HG03571 (cell line): Measurements from ENCODE around the gene TAF1C.
A peak's percentile ranks its signal among the peaks of the same experiment; 100 is the strongest.

Experiments
- ATAC-seq: cut with Tn5 transposase; IDR thresholded peaks from one replicate; pipeline ENCODE4 v1.9.1; 2021; ENCODE audit not compliant: unreplicated experiment

Gene TAF1C

DNA sequence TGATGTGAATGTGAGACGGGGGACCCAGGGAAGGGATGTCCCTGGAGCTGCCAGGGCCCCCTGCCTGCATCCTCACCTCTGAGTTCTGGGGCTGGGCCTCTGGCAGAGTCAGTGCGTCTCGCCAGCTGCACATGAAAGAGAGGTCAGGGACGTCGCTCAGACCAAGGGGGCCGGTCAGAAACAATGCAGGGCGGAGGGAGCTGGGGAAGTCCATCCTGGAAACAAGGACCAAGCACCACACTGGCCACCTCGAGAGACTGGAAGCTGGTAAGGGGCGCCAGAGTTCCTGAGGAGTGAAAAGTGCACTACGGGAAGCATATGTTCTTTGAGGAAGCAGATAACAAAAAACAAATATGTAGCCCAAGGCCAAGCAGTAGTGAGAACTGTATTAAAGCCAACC, 2.1 kb downstream of the TAF1C start:
- ATAC-seq = no peak

DNA sequence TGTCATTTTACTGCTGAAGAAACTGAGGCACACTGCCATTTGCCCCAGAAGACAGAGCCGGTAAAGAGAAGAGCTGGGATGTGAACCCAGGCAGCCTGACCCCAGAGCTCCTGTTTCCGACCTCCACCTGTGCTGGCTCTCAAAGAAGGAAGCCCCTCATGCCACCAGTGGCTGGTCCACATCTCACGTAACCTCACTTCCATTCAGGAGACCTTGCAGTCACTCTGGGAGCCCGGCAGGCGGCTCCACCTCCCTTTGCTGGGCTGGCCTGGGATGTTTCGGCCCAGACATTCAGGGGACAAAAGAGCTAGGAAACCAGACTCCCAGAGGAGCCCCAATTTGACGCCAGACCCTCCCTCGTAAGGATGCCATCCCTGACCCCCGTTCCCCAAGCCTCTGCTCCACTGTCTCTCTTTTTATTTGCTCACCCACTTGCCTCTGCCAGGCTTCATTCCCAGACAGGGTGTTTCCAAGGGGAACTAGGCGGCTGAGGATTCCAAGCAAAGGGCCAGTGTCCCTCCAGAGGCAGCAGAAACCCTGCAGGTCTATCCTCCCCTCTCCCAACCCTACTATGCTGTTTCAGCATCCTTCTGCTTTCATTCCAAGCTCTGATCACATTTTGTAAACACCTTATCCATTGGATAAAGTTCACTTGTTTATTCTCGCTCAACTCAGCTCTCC, 2.8 kb downstream of the TAF1C start:
- ATAC-seq = no peak

DNA sequence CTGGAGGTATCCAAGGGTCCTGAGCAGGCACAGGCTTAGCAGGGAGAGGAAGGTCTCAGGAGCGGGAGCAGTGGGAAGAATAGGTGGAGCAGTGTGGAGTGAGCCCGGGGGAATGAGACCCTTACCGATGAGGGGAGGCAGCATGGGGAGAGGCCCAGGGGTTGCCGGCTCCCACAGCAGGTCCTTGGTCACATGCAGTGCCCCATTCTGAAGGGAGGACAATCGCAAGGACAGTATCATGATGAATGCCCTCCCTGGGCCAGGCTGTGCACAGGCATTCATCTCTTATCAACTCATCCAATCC, 3.3 kb downstream of the TAF1C start:
- ATAC-seq = no peak

DNA sequence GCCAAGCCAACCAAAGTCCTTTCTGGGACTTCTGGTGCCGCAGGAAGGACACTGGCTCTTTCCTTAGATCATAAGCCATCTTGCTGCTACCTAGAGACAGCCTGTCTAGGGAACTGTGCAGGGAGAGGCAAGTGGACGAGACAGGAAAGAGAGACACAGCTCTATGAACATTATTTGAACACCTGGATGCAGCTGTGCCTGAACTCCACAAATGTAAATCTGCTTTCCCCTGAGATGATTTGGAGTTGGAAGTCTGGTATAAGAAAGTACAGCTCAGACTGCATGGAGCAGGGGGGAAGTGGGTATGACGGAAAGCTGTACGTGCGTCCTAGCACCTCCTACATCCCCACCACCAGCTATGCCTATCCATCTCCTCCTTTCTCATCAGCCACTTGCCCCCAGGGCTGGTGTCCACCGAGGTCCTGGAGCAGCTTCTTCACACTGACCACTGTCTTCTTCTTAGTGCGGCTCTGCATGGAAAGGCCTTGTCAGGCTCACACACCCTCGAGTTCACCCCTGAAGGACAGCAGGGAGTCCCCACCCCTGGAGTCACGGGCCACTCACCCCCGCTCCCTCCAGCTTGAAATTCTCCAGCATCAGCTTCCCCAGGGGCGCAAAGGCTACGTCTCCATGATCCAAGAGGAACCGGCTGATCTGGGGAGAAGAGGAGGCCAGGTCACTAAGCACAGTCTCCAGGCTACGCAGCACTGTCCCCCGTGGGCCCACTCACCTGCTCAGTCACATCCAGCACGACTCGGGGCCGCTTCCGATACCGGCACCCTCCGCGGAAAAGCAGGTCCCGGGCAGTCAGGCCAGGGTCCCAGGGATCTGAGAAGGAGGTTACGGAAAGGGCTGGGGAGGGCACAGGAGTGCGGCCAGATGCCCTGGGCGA, 3.9 kb downstream of the TAF1C start:
- no peak for ATAC-seq

DNA sequence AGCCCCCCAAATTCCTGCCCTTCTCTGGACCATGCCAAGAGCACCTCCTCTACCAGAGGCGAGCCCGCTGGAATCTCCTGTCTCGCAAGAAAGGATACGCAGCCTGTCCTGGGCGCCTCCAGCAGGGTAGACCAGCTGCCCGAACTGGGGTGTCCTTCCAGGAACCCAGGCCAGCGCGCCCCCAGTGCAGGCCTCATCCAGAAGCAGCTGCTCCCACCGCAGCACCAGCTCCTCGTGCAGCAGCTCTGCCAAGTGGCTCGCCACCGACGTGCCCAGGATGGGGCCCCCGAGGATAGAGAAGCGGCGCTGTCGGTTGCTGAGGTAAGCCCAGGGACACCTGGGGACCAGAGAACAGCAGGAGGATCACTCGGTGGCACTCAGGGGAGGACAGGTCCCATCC, 4.8 kb downstream of the TAF1C start:
- ATAC-seq = no peak

DNA sequence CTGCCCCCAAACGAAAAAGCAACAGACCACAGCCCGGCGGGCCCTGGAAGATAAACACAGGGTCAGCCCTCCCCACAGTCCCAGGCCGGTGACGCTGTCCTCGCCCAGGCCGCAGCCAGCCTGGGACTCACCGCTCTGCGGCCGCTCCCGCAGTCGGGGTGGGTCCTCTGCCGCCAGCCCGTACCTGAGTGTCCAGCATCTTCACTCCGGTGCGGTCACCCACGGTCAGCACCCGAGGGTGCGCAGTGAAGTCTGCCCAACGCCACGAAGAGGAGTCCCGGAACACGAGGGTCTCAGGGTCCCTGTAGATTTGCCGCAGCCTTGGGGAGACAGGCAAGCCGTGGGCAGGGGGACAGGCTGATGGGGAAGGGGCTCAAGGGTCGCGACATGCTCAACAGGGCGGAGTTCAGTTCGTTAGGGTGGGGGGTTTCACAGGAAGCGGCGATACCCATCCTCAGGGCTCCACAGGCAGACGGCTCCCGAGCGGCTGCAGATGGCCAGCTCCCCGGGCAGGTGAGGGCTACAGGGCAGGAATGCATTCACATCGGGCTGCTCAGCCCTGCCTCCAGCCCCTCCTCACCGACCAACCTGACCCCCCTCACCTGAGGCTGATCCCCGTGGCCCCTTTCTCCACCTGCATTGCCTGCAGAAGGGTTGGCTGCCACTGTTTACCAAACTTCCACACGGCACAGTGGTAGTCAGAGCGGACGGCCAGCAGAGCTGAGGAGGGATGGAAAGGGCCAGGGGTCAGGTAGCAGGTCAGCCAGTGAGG, 5.5 kb downstream of the TAF1C start:
- ATAC-seq = no peak

DNA sequence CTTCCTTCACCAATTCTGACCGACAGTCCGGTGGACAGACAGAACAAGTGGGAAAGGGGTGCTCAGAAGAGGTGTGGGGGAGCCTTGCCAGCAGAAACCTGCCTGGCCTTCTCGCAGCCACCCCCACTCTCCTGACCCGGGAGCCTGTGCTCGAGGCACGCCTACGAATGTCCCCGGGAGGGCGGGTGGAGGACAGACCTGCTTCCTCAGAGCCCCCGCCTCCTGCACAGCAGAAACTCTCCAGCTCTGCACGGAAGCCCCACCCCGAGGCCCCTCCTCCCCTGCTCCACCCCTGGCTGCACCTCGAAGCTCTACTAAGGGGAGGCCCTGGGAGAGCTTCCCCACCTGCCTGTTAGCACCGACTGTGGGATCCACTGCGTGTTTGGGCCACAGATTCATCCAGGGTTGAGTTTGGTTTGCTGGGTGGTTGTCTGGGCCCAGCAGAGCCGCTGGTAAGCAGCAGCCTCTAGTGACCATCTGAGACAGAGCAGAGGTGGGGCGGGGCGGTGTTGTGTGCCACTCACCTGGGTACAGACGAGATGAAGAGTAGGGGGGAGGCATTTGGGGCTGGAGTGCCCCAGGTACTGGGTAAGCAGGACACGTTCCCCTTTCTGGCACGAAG, 6.2 kb downstream of the TAF1C start:
- ATAC-seq = no peak

DNA sequence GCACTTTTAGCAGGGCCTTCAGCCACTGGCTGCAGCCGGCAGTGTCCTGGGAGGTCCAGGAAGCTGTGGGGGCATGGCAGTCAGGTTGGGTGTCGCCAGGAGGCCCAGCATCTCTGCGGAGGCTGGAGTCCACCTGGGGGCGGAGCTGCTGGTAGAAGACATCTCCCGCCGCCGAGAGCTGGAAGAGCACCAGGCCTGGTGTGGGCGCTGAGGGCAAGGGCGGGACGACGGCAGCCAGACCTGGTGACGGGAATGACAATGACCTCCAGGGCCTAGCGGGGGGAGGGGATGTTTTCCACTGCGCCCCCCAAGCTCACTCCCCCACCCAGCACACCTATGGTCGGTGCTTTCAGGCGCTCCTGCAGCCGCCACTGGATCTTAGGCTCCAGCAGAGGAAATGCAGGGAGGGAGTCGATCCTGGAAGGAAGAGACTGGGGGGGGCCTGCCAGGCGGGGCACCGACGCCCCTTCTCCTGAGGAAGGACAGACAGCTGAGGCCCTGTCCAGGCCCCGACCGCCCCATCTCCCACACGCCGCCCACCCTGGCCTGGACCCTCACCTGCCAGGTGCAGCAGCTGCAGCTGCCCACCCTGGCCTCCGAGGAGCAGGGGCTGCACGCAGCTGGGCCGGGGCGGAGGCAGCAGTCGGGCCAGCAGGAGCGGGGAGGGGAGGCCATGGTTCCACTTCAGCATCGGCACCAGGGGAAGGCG, 7.1 kb downstream of the TAF1C start:
- ATAC-seq = no peak

DNA sequence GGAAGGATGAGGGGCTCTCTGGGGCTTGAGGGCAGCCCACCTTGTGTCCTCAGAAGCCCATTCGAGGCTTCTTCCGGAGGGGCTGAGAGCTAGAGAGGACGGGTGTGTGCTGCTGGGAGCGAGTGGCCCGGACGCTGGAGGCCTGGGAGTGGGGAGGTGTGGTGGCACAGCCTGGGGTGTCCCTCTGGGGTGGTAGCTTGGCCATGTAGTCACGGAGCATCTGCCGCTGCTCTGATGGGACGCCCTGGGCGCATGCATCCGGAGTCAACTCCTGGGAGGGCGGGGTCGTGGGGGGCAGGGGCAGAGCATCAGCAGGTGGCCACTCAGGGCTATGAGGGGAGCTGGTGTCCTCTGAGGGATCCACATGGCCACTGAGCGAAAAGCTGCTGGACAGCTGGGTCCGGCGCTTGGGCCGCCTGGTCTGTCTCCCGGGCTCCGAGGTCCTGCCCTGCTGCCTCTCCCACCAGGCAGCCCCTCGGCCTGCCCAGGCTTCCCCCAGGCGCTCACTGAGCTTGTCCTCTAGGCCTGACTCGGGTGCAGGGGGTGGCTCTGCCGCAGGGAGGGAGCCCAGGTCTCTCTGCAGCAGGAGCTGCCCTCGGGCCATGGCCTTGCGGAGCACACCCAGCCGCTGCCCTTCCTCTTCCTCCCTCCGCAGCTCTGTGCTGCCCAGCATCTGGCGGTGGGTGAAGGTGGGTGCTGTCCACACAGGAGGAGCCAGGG, 7.8 kb downstream of the TAF1C start:
- ATAC-seq = no peak

DNA sequence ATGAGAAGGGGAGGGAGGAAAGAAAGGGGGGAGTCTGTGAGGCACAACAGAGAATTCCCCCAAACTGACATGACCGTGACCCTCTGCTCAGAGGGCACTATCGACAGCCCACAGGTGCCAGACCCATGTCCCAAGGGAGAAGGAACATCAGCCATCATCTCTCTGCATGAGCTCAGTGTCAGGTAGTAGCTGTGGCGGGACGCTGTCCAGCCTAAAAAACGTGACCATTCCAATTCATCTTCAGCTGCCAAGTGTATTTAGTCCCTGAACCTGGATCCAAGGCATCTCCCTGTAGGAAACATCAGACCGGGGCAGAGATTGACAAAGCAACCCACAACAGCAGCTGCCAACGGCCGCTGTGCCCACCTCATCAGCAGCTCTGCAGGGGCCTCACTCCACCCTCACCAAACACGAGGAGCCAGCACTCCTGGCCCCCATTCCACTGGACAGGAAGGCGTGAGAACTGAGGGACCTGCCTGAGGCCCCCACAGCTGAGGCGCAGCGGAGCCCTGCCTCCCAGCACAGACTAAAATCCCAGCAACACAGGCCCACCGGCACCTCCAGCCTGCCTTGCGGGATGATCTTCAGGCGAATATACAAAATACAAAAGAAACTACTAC, 8.6 kb downstream of the TAF1C start:
- ATAC-seq = no peak

DNA sequence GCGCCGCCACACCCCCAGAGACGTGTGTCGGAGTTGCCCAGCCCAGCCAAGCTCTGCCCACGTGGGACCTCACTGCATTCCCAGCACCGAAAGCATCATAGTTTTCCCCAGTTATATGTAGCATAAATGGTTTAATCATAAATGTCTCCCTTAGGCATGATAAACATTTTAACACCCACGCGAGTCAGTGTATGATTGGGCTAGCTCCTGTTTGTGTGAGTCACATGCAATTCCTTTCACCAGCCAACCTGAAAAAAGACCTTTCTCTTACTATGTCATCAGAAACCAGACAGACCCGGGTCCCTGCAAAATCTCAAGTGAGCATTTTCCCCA, 9.2 kb downstream of the TAF1C start:
- ATAC-seq = no peak

DNA sequence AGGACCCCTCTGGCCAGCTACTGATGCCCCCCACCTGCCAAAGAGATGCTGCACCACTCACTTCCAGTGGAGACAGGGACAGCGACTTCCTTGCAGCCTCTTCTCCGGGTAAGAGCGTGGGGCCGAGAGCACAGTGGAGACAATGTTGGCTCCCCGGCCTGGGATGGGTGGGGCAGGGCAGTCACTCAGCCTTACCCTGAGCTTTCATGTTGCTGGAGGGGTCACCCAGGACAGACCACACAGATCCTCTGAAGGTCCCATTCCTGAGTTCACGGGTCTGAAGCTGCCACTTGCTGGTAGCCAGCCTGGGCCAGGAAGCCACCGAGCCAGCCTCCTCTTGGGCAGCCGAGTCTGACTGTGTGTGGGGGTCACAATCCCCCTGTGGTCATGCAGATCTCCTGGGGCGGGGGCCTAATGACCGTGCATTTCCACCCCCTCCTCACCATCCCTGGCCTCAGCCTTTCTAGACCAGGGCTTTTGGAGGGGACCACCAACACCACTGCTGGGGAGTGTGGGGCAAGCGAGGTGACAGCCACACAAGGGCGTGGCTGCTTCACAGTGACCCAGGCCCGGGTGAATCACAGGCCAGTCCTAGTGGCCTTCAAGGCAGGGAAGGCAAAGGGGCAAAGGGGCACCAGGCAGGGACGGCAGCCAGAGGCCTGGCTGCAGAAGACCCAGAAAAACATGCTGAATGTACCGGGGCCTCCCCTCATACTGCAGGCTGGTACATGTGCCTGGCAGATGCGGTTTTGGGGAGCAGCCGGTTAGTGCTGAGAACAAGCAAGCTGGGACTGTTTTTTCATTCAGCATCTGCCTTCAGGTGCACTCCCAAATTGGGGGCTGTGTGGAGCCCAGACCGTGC, 10.4 kb downstream of the TAF1C start:
- ATAC-seq = no peak

DNA sequence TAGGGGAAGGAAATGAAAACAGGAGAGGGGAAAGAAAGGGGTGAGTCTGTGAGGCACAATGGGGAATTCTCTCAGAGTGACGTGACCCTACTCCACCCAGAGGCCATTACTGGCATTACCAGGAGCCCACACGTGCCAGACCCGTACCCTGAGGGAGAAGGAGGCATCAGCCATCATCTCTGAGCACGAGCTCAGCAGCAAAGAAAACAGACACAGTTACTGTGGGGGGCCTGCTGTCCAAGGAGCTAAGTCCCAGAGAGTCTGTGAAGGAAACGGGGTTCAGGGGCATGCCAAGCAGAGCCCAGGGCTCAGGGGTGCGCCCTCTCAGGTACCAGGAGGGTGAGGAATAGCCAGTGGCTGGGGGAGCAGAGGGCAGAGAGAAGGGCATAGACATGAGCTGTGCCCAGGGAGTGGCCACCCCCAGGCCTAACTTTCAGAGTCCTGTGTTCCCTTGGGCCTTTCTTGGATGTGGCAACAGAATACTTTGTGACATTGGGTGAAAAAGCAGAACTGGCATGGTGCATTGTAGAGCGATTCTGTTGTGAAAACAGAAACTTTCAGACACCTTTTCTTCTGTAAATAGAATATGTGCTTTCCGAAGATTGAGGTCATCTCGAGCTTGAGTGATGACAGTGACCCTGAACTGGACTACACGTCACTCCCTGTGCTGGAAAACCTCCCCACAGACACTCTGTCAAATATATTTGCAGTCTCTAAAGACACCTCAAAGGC, 11.3 kb downstream of the TAF1C start:
- ATAC-seq = peak; percentile 70

DNA sequence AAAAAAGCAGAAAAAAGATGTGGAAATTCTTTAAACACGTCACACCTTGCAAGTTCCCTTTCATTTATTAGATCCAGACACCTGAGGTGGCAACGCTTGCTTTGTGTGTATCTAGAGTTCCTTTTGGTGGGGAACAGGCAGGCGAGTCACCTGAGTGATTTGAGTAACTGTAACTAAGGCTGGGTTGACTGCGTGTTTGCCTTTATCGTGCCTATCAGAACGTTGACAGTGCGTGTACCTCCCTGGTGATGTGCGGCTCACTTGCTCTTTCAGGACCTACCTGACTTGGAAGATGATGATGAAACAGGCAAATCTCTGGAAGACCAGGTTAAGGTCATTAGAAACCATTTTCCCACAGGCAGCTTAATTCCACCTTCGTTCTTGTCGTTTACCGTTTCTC, 12.5 kb downstream of the TAF1C start:
- ATAC-seq = no peak

DNA sequence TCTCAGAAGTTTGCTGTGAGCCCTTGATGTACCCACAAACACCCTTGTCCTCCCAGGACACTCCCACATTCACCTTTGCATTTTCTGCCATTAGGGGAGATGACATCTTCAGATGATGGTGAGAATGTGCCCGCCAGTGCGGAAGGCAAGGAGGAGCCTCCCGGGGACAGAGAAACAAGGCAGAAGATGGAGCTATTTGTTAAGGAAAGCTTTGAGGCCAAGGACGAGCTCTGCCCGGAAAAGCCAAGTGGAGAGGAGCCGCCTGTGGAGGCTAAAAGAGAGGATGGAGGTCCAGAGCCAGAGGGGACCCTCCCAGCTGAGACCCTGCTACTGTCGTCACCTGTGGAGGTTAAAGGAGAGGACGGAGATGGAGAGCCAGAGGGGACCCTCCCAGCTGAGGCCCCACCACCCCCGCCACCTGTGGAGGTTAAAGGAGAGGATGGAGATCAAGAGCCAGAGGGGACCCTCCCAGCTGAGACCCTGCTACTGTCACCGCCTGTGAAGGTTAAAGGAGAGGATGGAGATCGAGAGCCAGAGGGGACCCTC, 17.0 kb downstream of the TAF1C start:
- no peak for ATAC-seq

DNA sequence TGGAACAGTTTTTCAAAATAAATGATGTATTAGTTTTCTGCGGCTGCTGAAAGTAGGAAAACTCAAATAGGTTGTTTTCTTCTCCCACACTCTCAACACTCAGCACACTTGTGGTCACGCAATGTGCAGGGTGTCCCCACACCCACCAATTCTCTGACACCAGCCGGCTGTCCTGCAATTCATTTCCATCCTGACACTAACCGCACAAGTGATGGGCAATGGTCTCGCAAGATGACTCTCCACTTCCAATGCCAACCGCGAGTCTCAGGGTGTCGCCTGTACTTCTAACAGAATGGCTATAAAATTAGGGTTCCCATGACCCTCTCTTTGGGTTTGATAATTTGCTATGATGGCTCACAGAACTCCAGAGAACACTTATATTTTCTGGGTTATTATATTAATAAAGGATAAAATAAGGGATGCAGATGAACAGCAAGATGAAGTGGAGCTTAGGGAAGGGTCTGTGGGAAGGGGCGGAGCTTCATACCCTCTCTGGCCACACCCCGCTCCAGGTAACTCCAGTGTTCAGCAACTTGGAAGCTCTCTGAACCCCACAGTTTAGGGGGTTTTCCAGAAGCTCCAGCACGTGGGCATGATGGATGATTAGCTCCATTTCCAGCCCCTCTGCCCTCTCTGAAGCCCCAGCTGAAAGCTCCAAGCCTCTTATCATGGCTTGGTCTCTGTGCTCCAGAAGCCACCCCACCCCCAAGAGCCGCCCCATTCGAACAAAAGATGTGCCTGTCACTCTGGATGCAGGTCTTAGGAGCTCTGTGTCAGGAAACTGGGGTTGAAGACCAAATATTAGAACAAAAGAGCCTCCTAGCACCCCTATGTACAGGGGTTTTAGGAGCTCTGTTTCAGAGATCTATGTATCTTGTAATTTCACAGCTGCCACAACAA, 19.8 kb downstream of the TAF1C start:
- no peak for ATAC-seq

DNA sequence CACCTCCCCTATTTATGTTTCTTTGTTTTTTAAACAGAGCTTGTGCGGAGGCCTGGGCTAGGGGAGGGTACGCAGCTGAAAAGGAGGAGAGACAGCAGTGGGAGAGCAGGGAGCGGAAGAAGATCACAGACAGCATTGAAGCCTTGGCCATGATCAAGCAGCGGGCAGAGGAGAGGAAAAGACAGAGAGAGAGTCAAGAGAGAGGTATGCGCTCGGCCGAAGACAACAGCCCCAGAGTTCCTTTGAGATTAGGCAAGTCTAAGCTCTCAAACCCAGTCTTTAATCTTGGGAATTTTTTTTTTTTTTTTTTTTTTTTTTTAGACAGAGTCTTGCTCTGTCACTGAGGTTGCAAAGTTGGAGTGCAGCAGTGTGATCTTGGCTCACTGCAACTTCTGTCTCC, 21.1 kb downstream of the TAF1C start:
- no peak for ATAC-seq
